ENCODE results near the gene BCR. TPM values are rescaled to one million over a fixed set of nuclear protein-coding genes. Genes with fewer than 3 reads are reported as not detected.

Gene BCR
- total RNA-seq, 4 donors from 2014 or later, result 19.2 to 63.5 (median 24.8) TPM

DNA sequence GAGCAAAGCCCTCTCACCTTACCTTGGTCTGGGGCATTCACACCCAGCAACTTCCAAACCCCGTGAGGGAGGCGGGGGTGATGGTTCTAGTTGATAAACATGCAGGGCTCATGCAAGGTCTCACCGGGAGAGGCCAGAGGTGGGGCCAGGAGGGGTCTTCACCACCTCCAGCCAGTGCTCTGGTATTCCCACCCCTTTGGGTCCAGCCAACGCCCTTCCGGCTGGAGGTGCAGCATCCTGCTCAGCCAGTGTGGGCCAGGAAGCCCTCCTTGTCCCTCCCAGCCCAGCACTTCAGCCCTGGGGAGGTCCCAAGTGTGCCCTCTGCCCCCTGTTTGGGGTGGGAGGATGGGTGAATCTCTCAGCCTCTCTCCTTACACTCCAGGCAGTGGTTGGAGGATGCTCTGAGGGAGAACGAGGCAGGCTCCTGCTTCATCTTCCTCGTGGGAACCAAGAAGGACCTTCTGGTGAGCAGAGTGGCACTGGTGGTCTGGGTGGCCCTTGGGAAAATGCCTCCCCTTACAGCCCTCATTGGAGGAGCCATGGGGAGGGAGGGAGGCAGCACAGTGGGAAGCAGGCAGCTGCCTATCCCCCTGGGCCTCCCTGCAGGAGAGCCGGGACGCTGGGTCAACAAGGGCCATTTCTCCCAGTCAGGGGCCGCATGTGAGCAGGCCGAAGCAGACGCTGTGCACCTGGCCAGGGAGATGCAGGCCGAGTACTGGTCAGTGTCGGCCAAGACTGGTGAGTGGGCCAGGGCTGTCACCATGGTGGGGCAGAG, 21.6 kb upstream of the BCR start:
- TF ChIP-seq, protein P1, sequence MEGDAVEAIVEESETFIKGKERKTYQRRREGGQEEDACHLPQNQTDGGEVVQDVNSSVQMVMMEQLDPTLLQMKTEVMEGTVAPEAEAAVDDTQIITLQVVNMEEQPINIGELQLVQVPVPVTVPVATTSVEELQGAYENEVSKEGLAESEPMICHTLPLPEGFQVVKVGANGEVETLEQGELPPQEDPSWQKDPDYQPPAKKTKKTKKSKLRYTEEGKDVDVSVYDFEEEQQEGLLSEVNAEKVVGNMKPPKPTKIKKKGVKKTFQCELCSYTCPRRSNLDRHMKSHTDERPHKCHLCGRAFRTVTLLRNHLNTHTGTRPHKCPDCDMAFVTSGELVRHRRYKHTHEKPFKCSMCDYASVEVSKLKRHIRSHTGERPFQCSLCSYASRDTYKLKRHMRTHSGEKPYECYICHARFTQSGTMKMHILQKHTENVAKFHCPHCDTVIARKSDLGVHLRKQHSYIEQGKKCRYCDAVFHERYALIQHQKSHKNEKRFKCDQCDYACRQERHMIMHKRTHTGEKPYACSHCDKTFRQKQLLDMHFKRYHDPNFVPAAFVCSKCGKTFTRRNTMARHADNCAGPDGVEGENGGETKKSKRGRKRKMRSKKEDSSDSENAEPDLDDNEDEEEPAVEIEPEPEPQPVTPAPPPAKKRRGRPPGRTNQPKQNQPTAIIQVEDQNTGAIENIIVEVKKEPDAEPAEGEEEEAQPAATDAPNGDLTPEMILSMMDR (IDR thresholded peaks at IDR 0.05; ENCODE audit: low read depth), result no peak

DNA sequence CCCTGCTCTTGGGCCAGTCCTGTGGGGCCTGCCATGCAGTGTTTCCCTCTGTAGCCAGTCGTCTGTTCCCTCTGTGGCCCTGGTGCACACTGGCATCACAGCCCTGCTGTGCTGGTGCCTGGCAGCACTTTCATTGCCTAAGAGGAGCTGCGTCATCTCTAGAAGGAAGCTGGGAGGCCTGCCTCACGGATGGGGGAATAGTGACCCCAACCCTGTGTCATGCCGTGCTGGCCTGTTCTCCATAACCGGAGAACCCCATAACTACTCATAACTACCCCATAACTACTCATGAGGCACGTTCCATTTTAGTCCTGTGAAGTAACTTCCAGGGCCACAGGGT, 21.0 kb upstream of the BCR start:
- TF ChIP-seq, protein P1 (IDR thresholded peaks at IDR 0.05; ENCODE audit: low read depth), result no peak

DNA sequence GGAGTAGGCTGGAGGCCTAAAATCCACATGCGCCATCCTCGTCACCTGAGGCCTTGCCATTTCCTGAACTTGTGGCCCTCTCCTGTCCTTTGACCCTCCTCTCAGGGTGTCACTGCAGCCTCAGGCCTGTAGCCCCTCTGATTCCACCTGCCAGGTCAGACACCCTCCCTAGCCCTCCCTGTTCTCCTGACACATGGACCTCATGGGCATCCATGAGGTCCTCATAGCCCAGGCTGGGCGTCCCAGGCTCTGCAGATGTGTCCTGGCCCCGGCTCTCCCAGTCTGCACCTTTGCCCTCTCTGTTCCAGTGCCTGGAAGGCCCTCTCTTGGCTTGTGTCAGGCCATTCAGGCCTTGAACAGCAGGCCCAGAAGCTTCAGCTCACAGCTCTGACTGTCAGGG, 19.3 kb upstream of the BCR start:
- TF ChIP-seq, protein P1 (IDR thresholded peaks at IDR 0.05; ENCODE audit: low read depth), result no peak

- TF ChIP-seq, protein P1 (IDR thresholded peaks at IDR 0.05; ENCODE audit: low read depth), result no peak
These were observed 18.7 kb upstream of the BCR start for GRCh38 chr22:23161574-23161973.

GRCh38 chr22:23163665-23164064, 16.6 kb upstream of the BCR start:
- TF ChIP-seq, protein P1 (IDR thresholded peaks at IDR 0.05; ENCODE audit: low read depth), result no peak

GRCh38 chr22:23164091-23164490, 16.2 kb upstream of the BCR start:
- TF ChIP-seq, protein P1 (IDR thresholded peaks at IDR 0.05; ENCODE audit: low read depth), result no peak

GRCh38 chr22:23166042-23166831, 14.1 kb upstream of the BCR start:
- TF ChIP-seq, protein P1 (IDR thresholded peaks at IDR 0.05; ENCODE audit: low read depth), result no peak

Measured in subcutaneous adipose tissue (tissue), 4 donors.